T-helper 2 cell treated with Interferon-gamma antibody and Interleukin-4, amounts not matched to agents 100 ng/mL and 5 ng/mL, for 36 hours (primary cell): ENCODE measurements around the gene KRTAP5-8. TPM values are rescaled to one million over a fixed set of nuclear protein-coding genes. Genes with fewer than 3 reads are reported as not detected.
"Not testable (repeated sequence)": the region's sequence is repeated elsewhere in the genome, so short reads cannot be mapped to it uniquely, and the experiment has no call there.

ENCODE experiments used
- intact Hi-C: fragments of 100-400 bp; cut with micrococcal nuclease; formaldehyde crosslinking; loops from one replicate; pipeline ENCODE4 v1.15.1; 2023
- total RNA-seq: library from RNA; stranded (reverse); gene quantifications from 2 replicates; pipeline ENCODE4 v1.2.3, GENCODE V29; 2022

KRTAP5-8 gene
- total RNA-seq, 1 donor from 2014 or later, result not detected

- intact Hi-C loops, result no loop called here
These were observed 5.3 kb downstream of the KRTAP5-8 start for GRCh38 chr11:71542879-71543777.

- intact Hi-C loops, result no loop called here
These were observed 6.0 kb downstream of the KRTAP5-8 start for GRCh38 chr11:71543866-71544265.

- intact Hi-C loops, result no loop called here
These were observed 6.8 kb downstream of the KRTAP5-8 start for GRCh38 chr11:71544525-71545214.

DNA sequence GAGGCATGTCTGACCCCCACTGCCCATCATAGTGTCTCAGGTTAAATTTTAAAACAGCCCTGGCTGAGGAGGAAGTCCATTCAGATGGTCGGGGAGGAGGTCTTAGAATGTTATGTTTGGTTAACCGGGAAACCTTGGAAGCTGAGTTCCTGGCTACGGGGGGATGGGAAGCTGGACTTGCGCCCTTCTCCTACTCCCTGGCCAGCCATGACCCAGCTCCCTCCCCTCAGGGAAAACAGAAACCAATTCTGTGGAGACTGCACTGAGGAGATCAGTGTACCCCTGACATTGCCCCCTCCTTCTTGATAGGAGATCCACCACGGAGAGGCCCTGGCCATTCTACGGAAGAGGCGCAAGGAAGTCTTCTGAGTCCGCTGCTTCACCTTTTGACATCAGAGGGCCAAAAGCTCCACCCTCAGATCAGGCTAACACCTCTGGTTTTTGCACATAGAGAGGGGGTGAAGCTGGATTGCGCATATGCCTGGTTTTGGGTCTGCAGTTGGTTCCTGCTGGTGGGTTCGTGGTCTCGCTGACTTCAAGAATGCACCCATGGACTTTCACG, 7.7 kb downstream of the KRTAP5-8 start:
- intact Hi-C loops, result no loop called here

DNA sequence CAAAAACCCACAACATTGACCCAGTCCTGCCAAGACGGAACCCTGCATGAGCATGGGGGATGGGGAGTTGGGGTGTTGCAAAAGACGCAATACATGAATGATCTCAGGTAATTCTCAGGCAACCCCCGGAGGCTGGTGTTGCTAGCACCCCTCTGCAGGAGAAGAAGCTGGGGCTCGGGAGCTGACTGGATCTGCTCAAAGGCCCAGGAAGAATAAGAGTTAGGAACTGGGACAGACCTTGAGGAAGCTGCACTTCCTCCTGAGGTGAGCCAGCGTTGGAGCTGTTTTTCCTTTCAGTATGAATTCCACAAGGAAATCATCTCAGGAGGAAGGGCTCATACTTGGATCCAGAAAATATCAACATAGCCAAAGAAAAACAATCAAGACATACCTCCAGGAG, 10.3 kb downstream of the KRTAP5-8 start, which contains the start of gene KRTAP5-9:
KRTAP5-9 (plus strand) TSS at position 301 of the 400 bp plus-strand sequence. CDS start 238 bp downstream, outside the sequence.
- intact Hi-C loops, result no loop called here

DNA sequence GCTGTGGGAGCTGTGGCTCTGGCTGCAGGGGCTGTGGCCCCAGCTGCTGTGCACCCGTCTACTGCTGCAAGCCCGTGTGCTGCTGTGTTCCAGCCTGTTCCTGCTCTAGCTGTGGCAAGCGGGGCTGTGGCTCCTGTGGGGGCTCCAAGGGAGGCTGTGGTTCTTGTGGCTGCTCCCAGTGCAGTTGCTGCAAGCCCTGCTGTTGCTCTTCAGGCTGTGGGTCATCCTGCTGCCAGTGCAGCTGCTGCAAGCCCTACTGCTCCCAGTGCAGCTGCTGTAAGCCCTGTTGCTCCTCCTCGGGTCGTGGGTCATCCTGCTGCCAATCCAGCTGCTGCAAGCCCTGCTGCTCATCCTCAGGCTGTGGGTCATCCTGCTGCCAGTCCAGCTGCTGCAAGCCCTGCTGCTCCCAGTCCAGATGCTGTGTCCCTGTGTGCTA, 10.9 kb downstream of the KRTAP5-8 start:
- intact Hi-C loops, result no loop called here

DNA sequence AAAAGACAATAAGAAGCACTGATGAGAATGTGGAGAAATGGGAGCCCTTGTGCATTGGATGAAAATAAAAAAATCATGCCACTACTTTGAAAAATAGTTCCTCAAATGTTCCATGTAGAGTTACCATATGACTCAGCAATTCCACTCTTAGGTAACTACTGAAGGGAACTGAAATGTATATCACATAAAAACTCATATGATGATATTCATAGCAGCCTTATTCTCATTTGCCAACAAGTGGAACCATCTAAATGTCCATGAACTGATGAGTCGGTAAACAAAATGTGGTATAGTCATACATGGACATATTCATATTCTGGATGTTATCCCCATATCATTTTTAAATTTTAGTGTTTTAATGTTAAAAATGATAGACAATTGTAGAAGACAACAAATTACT, 13.9 kb downstream of the KRTAP5-8 start:
- intact Hi-C loops, result no loop called here

- intact Hi-C loops, result no loop called here
These were observed 17.2 kb downstream of the KRTAP5-8 start for GRCh38 chr11:71554996-71555395.

DNA sequence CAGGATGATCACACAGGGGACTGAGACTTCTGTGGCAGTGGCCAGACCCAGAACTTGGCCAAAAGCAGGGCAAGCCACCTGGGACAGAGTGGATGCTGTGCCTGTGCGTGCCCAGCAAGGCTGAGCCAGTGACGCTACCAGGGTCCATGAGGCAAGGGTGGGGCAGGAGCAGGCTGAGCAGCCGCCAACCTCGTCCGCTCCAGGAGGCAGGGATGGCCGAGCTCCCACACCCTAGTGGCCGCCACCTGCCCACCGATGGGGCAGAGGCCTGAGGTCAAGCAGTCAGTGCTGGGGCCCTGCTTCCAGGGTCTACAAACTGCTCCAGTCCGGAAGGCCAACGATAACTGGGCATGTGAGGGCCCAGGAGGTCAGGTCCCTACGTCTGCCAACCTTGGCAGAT, 17.7 kb downstream of the KRTAP5-8 start:
- intact Hi-C loops, result no loop called here

DNA sequence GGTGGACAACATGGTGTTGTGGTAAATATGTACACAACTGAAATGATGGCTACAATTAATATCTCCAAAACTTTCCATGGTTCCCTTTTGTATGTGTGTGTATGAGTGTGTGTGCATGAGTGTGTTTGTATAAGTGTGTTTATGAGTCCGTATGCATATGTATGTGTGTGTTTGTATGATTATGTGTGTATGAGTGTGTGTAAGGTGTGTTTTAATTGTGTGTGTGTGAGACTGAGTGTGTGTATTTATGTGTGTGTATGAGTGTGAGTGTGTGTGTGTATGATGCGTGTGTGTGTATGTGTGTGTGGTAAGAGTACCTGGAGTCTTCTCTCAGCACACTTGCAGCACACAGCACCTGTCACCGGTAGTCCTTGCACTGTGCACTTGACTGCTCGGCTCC, 18.2 kb downstream of the KRTAP5-8 start:
- intact Hi-C loops, result no loop called here

- intact Hi-C loops, result no loop called here
These were observed 19.4 kb downstream of the KRTAP5-8 start for GRCh38 chr11:71557257-71557656.

DNA sequence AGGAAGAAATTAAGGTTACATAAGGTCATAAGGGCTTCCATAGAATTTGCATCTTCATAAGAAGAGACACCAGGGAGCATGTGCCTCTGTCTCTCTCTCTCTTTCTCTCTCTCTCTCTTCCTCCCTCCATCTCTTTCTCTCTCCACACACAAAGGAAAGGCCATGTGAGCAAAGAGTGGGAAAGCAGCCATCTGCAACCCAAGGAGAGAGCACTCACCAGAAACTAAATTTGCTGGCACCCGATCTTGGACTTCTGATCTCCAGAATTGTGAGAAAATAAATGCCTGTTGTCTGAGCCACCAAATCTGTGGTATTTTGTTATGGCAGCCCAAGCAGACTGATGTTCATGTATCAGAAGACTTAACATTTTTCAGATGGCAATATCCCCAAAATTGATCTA, 21.2 kb downstream of the KRTAP5-8 start:
- intact Hi-C loops, result no loop called here

DNA sequence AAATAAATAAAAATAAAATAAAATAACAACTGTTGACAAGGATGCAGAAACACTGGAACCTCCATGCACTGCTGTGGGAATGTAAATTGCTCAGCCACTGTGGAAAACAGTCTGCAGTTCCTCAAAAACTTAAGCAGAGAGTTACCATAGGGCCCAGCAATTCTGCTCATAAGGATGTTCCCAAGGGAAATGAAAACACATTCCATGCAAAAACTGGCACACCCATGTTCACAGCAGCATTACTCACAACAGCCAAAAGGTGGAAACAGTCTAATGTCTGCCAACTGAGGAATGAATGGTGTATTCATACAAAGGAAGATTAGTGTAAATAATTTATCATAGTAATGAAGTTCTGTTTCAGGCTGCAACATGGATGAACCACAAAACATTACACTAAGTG, 24.3 kb downstream of the KRTAP5-8 start:
- intact Hi-C loops, result no loop called here

DNA sequence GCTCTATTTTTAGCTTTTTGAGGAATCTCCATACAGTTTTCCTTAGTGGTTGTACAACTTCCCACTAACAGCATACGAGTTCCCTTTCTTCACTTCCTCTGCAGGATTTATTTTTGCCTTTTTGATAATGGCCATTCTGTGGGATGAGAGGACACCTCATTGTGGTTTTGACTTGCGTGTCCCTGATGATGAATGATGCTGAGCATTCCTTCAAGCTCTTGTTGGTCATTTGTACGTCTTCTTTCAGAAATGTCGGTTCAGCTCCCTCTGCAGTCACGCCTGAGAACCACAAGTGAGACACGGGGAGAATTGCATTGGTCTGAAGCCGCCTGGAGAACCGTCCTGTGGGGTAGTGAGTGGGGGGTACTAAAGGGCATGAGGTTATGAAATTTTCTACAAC, 25.6 kb downstream of the KRTAP5-8 start:
- intact Hi-C loops, result no loop called here

GRCh38 chr11:71564430-71564829, 26.6 kb downstream of the KRTAP5-8 start:
- intact Hi-C loops, result no loop called here

DNA sequence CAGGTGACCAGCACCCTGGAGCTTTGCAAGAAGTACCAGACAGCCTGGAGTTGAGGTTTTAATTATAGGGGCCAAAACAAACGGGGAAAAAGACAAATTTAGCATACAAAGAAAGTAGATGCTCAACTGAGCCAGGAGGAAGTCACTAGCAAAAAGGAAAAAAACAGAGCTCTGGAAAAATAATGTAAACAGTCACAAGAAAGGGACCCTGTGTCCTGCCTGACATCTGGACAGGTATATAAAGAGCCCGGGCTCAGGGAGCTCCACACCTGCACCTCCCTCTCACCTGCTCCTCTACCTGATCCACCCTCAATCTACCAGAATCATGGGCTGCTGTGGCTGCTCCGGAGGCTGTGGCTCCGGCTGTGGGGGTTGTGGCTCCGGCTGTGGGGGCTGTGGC, 27.4 kb downstream of the KRTAP5-8 start, which contains the start of gene KRTAP5-10:
KRTAP5-10 (plus strand) TSS at position 301 of the 400 bp plus-strand sequence; CDS start at position 326, 25 bp downstream.
- intact Hi-C loops, result no loop called here

GRCh38 chr11:71566081-71566620, 28.3 kb downstream of the KRTAP5-8 start:
- intact Hi-C loops, result no loop called here

DNA sequence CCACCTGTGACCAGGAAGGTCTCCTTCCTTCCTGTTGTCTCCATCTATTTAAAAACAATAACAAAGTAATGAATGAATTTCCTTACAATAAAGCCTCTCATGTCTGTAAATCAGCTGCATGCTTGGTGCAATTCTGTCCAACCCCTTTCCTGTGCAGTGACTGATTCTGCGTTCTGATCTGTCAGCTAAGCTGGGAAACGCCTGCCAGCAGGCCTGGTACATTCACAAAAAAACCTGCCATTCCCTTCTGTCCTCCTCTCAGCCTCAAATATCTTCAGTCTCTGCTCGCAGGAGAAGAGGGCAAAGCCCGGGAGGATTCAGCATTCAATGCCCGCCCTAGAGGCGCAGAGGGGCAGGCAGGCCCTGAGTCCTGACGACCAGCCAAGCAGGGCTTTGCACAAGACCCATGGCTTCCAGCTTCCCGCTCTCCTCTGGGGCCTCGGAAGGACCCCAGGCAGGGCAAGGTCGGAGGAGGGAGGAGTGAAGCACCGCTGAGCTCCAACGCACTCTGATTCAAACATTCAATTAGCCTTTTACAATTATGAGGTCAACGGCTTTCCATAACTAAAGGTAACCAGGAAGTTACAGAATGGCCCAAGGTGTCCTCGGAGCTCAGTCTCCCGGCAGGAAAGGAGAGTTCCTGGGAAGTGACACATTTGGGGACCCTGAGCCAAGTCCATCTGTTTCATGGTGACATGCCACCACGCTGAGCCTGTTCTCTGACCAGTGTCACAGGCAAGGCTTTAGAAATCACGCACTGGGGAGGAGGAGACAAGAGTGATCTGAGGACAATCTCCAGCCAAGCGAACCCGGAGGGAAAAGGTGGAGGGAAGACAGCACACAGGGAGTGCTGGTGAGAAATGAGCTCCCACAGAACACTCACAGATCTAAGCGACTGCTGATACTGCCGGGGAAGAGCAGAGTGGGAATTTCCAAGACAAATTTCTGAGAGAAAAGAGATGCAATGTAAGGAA, 29.1 kb downstream of the KRTAP5-8 start:
- intact Hi-C loops, result not testable (repeated sequence)

- intact Hi-C loops, result not testable (repeated sequence)
These were observed 29.8 kb downstream of the KRTAP5-8 start for GRCh38 chr11:71567633-71568032.

DNA sequence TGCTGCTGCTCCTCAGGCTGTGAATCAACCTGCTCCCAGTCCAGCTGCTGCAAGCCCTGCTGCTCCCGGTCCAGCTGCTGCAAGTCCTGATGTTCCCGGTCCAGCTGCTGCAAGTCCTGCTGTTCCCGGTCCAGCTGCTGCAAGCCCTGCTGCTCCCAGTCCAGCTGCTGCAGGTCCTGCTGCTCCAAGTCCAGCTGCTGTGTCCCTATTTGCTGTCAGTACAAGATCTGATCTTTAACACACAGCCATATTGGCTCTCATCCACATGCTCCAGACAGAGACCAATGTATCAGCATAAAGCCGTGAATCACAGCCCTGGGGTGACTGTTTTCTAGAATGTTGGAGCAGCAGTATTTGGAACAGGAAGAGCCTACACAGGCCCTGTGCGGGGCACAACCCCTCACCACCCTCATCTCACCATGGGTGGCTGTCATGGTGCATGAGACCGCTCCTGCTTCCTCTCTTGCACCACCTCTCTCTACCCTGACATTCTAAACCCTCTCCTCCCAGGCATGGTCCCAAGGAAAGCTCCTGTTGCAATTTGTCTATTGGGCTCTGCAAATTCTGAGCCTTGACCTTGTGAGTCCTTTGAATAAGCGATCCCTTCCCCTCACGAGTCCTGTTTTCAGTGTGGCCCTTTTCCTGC, 31.0 kb downstream of the KRTAP5-8 start:
- intact Hi-C loops, result no loop called here
